ENCODE measurements around the gene RALGDS. TPM values are rescaled to one million over a fixed set of nuclear protein-coding genes. Genes with fewer than 3 reads are reported as not detected.

Gene RALGDS
- total RNA-seq, 1 experiment from 2014 or later: 36.1 TPM

- no peak for ATAC-seq
- Histone ChIP-seq H3K9me2 (ENCODE audit: insufficient read depth) (no peaks in the 10 kb centered on the region), H3K4me1 (ENCODE audit: control insufficient read depth in 1 of 2, insufficient read depth in 2 of 2, low read length in 2 of 2) (peaks cover 20 to 54% of the 10 kb centered on the region in 2 experiments), H3K27me3 (ENCODE audit: insufficient read depth, low read length) (no peaks in the 10 kb centered on the region), H4K20me1 (ENCODE audit: insufficient read depth) (no peaks in the 10 kb centered on the region), H3K4me3 (replicated peaks in 1 of 2; ENCODE audit: low read depth in 1 of 2, low read length in 2 of 2) (no peak overlapping the region), H3K79me2 (ENCODE audit: insufficient read depth, low read length) (peaks cover 21% of the 10 kb centered on the region), H3K36me3 (ENCODE audit: control insufficient read depth in 1 of 2, insufficient read depth in 2 of 2, low read length in 2 of 2) (no peaks in the 10 kb centered on the region), H3K27ac (ENCODE audit: low read depth, low read length) (peak overlapping the region; percentile 11; the same call in 1 of the 2 replicates), H3K4me2 (ENCODE audit: low read length) (no peak overlapping the region), H3K9me3 (ENCODE audit: control insufficient read depth in 1 of 2, insufficient read depth in 1 of 2, low read depth in 1 of 2, low read length in 2 of 2) (no peaks in the 10 kb centered on the region), H3K9ac (ENCODE audit: low read length) (no peak overlapping the region), H2AFZ (ENCODE audit: low read depth, low read length, poor library complexity, severe bottlenecking) (no peak overlapping the region)
- POLR2A ChIA-PET: interaction anchor here (1.1 kb wide), 1 partner anchor 12 kb away, joined by 3 read pairs; no protein-coding TSS in a partner anchor
- no TSS peak for BruUV-seq (replicated peaks)
- RAD21 ChIA-PET (ENCODE audit: low non-redundant PET in 1 of 2, low total read pairs in 2 of 2, uncharacterized antibody in 2 of 2, unreplicated experiment in 2 of 2): no interaction called here
- intact Hi-C loops (cut with micrococcal nuclease): no loop called here
- TF ChIP-seq POLR2A (IDR thresholded peaks at IDR 0.05; ENCODE audit: borderline replicate concordance, extremely low read depth, insufficient read depth, insufficient read length) (no peak), SIN3A (IDR thresholded peaks at IDR 0.05; ENCODE audit: low read depth) (no peak), EZH2phosphoT487 (IDR thresholded peaks at IDR 0.05; ENCODE audit: borderline replicate concordance) (no peak), REST (IDR thresholded peaks at IDR 0.05; ENCODE audit: low read depth) (no peak), MAX (IDR thresholded peaks at IDR 0.05) (no peak), JUND (IDR thresholded peaks at IDR 0.05) (no peak), SP1 (IDR thresholded peaks at IDR 0.05; ENCODE audit: low read depth) (no peak), EGR1 (IDR thresholded peaks at IDR 0.05; ENCODE audit: low read depth) (no peak), POLR2AphosphoS5 (IDR thresholded peaks at IDR 0.05; ENCODE audit: low read depth, low read length) (no peak), FOSL1 (IDR thresholded peaks at IDR 0.05; ENCODE audit: low read depth) (no peak), ZBTB33 (IDR thresholded peaks at IDR 0.05; ENCODE audit: extremely low read depth, insufficient replicate concordance, low read length) (no peak), SRF (IDR thresholded peaks at IDR 0.05; ENCODE audit: low read depth) (no peak), TCF7L2 (IDR thresholded peaks at IDR 0.05; ENCODE audit: borderline replicate concordance, extremely low read depth, insufficient read depth, insufficient read length) (no peak), ZFX (IDR thresholded peaks at IDR 0.05) (no peak), ZNF274 (IDR thresholded peaks at IDR 0.05; ENCODE audit: low read depth, low read length) (no peak)
- CTCF ChIA-PET: interaction anchor here (3.1 kb wide), 1 partner anchor 21 kb away, joined by 20 read pairs; no protein-coding TSS in a partner anchor
- no peak for DNase-seq (ENCODE audit: low read depth, low spot score)
Observed at GRCh38 chr9:133122935-133123611, 2.0 kb upstream of the RALGDS start.
